HG02943 (cell line): ENCODE results near the gene TAS2R14.

Source experiments
- ATAC-seq: cut with Tn5 transposase; IDR thresholded peaks from one replicate; pipeline ENCODE4 v1.9.1; 2021; ENCODE audit warnings: mild to moderate bottlenecking, low read depth, moderate library complexity; ENCODE audit not compliant: unreplicated experiment

The TAS2R14 gene

DNA sequence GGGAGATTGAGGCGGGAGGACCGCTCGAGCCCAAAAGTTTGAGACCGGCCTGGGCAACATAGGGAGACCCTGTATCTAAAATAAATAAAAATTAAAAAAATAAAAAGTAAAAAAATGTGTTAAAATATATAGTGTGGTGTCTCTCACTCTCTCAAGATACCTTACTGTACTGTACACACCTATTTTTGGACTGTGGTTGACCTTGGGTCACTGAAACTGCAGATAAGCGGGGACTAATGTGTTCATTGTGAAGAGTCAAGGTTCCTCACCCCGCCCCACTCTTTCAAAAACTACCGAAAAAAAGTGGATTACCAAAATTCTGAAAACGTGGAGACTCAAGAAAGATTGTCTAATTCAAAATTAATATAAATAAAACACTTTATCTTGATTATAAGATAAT lies 28.7 kb downstream of the TAS2R14 start:
- no peak for ATAC-seq

DNA sequence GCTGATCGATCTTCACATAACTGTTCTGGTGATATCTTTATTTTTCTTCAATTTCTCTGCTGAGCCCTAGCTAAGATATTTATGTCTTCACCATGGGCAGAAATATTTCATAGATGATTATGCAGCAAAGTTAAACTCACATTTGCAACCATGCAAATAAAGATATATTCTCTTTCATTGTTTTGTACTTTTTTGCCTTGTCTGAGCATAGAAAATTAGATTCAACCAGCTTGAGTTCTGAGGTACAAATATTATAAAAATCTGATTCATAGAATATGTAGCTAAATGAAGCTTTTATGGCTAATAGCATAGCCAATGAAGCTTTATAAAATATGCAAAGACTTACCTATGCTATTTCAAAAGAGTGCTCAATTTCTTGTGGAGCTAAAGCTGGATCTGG lies 29.6 kb downstream of the TAS2R14 start, which contains the start of gene TAS2R13:
TSS of gene TAS2R13 (minus strand) at position 101 of the 400 bp plus-strand sequence. CDS start 264 bp downstream, outside the sequence.
- ATAC-seq = no peak

DNA sequence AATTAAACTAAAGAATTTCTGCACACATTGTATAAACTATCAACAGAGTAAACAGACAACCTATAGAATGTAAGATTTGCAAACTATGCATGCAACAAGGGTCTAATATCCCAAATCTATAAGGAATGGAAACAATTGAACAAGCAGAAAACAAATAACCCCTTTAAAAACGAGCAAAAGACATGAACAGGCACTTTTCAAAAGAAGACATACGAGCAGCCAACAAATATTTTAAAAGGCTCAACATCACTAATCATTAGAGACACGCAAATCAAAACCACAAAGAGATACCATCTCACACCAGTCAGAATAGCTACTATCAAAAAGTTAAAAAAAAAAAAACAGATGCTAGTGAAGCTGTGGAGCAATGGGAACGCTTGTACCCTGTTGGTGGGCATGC lies 34.4 kb downstream of the TAS2R14 start:
- ATAC-seq = no peak

DNA sequence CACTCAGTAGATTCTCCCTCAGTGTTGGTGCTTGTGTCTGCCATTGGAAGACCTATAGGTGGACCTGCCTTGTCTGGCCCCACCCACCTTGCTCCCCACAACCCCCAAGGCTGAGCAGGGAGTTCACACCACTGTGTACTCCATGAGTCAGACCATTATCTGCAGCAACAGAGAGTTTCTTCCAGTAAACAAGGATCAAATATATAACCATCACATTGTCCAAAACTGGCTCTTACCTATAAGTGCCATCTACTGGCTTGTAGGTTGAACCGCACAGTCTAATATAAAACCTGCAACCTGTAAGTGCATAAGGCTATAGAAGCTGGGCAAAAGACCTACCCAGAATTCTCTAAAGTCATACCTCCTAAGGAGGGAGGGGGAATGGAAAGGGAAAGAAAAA lies 37.6 kb downstream of the TAS2R14 start:
- ATAC-seq = no peak

DNA sequence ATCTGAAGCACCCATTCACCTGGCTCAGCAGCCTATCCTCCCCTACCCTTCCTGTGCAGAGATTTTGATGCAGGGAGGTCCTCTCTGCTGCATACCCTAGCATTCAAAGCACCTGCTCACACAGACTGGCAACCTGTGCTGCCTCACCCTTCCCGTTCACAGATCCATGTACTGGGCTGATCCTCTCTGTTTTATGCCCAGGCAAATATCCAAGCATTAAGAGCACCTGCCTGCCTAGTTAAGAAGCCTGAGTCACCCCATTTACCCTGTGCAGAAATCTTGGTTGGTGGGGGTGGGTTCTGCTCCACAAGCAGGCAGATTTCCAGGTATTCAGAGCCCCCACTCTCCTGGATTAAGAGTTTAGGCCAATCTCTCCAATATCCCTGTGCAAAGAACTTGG lies 38.1 kb downstream of the TAS2R14 start:
- no peak for ATAC-seq

DNA sequence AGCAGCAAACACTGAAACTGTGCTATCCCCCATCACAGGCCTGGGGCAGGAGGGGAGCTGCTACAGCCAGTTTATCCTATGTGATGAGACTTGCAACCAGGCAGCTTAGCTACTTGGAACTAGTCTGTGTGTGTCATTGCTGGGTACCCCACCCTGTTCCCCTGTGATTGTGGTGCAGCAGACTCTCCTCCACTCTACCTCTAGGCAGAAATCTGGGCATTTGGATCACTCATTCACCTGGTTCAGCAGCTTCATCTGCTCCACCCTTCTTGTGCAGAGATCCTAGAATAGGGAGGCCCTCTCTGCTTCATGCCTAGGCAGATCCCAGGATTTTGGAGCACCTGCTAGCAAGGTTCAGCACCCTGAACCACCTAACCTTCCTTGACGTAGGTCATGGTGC lies 38.5 kb downstream of the TAS2R14 start:
- ATAC-seq = no peak

DNA sequence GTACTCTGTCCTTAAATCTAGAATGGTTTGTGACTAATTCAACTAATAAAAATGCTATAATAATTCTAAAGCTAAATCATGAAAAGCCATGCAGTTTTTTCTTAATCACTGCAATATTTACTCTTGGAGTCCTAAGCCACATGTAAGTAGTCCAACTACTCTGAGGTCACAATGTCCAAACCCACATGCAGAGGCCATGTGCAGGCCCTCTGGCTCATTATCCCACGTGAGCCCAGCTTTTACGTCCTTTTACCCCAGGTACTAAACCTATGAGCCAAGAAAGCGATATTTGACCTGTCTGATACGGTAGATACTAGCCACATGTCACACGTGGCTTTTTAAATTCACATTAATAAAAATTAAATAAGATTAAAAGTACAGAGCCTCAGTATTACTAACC lies 42.2 kb downstream of the TAS2R14 start:
- ATAC-seq = no peak

DNA sequence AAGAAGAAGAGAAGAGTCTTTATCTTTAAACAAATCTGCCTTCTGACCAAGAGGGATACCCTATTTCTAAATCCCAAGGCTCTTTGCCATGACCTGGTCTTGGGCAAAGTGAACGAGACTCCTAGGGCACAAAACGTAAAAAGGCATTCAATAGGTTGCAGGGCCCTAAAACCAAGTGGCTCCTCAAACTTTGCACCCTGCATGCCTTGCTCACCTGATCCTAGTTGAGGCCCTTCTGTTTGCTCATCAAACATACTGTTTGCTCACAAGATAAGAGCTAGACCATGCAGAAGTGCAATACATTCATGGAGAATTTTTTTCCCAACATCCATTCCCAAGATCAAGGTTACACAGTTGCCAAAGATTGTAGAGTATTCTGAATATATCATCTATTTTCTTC lies 47.1 kb downstream of the TAS2R14 start:
- no peak for ATAC-seq

DNA sequence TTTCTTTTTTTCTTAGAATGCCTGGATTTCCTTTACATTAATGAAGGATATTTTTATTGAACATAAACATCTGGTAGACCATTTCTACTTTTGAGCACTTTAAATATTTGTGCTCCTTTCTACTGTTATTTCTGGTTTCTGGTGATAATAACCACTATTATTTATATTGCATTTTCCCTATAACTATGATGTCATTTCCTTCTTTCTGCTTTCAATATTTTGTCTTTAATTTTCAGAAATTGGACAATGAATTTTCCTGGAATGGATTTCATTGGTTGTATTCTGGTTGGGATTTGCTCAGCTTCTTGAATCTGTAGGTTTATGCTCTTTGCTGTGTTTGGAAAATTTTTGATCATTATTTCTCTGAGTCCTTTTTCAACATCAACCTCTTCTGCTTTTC lies 49.8 kb downstream of the TAS2R14 start:
- no peak for ATAC-seq
